HG03135 (cell line): ENCODE results near the gene FLRT2.

ENCODE experiments used
- ATAC-seq: cut with Tn5 transposase; IDR thresholded peaks from one replicate; pipeline ENCODE4 v1.9.1; 2021; ENCODE audit warnings: mild to moderate bottlenecking, moderate library complexity; ENCODE audit not compliant: unreplicated experiment

FLRT2 gene

GRCh38 chr14:85530626-85531025 lies 682 bp downstream of the FLRT2 start:
- no peak for ATAC-seq

- ATAC-seq, result no peak
These were observed 1.2 kb downstream of the FLRT2 start for GRCh38 chr14:85531141-85531586.

DNA sequence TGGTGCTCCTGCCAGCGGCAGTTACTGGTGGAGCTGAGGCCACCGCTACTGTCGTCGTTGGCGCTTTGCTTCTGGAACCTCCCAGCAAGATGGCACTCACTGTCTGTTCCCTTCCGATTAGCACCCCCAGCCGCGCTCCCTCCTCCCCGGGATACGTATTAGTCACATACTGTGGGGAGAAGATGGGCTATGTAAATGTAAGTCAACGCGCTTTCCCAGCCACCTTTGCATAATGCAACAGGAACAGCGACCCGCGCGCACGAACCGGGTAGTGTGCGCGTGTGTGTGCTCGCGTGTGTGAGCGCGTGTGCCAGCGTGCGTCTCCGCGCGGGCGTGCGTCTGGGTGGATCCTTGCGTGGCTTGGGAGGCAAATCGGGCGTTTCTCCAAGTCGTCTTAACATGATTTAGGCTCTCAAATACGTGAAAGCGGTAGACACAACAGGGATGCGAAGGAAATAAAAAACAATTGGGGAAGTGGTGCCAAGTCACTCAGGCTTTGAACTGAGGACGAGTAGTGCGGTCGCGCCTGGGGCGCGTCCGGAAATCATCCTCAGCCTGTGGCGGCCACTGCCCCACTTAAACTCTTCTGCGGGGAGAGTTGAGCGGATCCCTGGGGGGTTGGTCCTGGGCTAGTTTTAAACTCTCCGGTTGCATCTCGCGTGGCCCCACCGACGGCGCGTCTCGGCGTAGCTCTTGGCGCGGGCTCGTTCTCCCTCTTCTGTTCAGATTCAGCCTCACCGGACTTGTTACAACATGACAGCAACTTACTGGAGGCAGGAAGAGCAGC lies 1.8 kb downstream of the FLRT2 start:
- no peak for ATAC-seq

- ATAC-seq, result no peak
These were observed 2.6 kb downstream of the FLRT2 start for GRCh38 chr14:85532374-85533022.

DNA sequence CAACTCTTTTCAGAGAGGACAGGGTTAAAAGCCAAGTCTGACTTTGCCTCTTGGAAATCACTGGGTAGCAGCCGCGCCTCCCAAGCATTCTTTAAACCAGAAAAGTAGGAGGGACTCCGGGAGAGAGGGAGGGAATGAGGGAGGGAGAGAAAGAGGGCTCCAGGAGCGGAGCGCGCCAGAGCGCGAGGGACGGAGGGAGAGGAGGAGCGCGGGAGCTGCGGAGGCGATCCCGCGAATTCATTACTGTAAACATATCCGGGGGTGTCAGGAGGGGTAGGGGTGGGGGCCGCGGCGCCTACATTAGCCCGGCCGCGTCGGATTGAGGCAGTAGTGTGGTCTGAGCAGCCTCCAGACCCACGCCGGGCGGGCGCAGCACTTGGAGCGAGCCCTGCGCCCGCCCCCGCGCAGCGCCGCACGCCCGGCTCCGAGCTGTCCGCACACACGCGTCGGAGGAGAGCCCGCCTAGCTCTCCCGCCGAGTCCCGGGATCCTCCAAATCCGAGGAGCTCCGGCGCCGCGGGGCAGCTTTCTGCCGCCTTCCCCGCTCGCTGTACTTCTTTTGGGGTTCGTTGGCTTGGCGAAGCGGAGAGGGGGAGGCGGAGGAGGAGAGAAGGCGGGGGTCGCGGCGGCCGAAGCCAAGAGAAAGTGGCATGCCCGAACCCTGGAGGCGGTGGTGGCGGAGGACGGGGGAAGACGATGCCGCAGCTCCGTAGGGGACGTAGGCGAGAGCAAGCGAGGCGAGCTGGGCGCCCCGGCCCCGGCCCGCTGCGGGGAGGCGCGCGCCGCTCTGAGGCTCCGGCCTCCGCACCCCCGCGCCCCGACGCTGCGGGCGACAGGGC lies 3.3 kb downstream of the FLRT2 start:
- no peak for ATAC-seq

DNA sequence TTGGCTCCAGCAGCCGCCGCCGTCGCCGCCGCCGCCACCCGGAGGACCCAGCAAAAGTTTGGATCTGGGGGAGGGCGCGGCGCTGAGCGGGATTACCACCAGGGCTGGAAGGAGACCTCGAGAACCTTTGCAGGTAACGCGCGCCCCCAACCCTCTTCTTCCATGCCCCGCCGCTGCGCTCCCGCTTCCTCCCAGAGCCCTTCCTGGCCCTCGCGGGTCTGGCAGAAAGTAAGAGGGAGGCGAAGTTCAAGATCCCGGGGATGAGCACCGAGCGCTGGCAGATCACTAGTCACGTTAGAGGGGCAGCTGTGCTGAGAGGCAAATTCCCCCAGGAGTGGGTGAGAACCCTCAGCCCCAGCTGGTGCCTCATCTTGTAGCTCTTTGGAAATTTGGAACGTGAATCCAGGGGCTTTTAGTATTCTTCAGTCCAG lies 3.9 kb downstream of the FLRT2 start:
- ATAC-seq, result no peak

GRCh38 chr14:85534458-85535293 lies 4.7 kb downstream of the FLRT2 start:
- ATAC-seq, result no peak

- ATAC-seq, result no peak
These were observed 5.4 kb downstream of the FLRT2 start for GRCh38 chr14:85535321-85535720.

GRCh38 chr14:85535991-85536832 lies 6.3 kb downstream of the FLRT2 start:
- no peak for ATAC-seq

GRCh38 chr14:85536833-85537190 lies 6.9 kb downstream of the FLRT2 start:
- ATAC-seq, result no peak

- ATAC-seq, result no peak
These were observed 7.6 kb downstream of the FLRT2 start for GRCh38 chr14:85537526-85537925.

GRCh38 chr14:85538636-85539035 lies 8.7 kb downstream of the FLRT2 start:
- no peak for ATAC-seq

DNA sequence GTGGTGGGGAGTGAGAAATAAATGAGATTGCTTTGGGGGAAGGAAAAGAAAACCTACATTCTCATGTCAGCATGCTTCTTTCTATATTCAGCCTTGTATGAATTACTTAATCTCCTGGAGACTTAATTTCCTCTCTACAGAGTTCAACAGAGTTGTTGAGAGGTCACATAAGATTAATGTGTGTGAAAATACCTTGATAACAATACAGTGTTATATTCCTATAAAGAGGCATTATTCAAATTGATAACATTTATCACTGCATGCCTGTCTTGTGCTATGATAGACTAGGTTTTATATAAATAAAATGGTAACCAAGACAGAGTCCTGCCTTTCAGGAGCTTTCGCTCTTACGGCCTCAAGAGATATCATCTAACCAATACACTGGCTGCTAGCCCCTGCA lies 9.6 kb downstream of the FLRT2 start:
- no peak for ATAC-seq

- no peak for ATAC-seq
These were observed 12.7 kb downstream of the FLRT2 start for GRCh38 chr14:85542623-85543022.

GRCh38 chr14:85545738-85546137 lies 15.8 kb downstream of the FLRT2 start:
- ATAC-seq, result no peak

GRCh38 chr14:85546390-85546789 lies 16.4 kb downstream of the FLRT2 start:
- no peak for ATAC-seq

GRCh38 chr14:85549697-85550096 lies 19.8 kb downstream of the FLRT2 start:
- ATAC-seq, result no peak

- ATAC-seq, result no peak
These were observed 24.2 kb downstream of the FLRT2 start for GRCh38 chr14:85554106-85554505.

GRCh38 chr14:85556267-85556666 lies 26.3 kb downstream of the FLRT2 start:
- no peak for ATAC-seq

DNA sequence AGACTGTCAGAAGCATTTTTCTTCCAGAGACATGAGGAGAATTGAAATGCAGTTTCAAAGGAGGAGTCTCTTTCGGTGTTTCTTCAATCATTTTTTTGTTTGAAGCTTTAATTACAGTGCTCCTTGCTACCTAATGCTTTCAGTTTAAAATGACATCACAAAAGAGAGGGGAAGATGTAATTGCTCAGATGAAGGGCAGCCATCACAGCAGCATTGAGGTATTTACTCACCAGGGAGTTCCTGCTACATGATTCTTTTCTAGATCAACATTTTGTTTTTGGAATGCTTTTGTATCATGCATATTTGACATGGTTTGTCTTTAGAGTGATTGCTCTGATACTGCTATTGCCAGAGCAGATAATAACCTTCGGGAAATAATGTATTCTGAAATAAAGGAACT lies 28.6 kb downstream of the FLRT2 start:
- ATAC-seq, result no peak
